Measurements from ENCODE around the gene ADGRE2. TPM values are rescaled to one million over a fixed set of nuclear protein-coding genes. Genes with fewer than 3 reads are reported as not detected.
"Not testable (repeated sequence)": the region's sequence is repeated elsewhere in the genome, so short reads cannot be mapped to it uniquely, and the experiment has no call there.

ADGRE2 gene
- 0.38 TPM for polyA plus RNA-seq (2013, experiment 1 of 2)
- polyA plus RNA-seq (2013, experiment 2 of 2) = 0.26 TPM

GRCh38 chr19:14778110-14778845, at the start of gene ADGRE2:
Gene ADGRE2 (minus strand): TSS chr19:14778560. CDS start chr19:14776756, 1,804 bp downstream.
- not testable (repeated sequence) for H2AK5ac ChIP-seq (ENCODE audit: low read depth, low read length); H4K8ac ChIP-seq (ENCODE audit: low read depth, low read length); H2BK5ac ChIP-seq (ENCODE audit: low read length); H3K4me1 ChIP-seq (ENCODE audit: control insufficient read depth in 2 of 2, insufficient read depth in 1 of 2, low read depth in 1 of 2, low read length in 2 of 2); H4K91ac ChIP-seq (ENCODE audit: low read depth, low read length, poor library complexity); H2BK120ac ChIP-seq (ENCODE audit: low read depth, low read length); H3K4ac ChIP-seq (ENCODE audit: low read length); H3K36me3 ChIP-seq (replicated peaks in 1 of 2; ENCODE audit: control insufficient read depth in 2 of 2, insufficient read depth in 2 of 2, low read length in 2 of 2); H3K27me3 ChIP-seq (ENCODE audit: control insufficient read depth in 3 of 3, insufficient read depth in 3 of 3, low read depth in 1 of 3, low read length in 3 of 3); H2BK15ac ChIP-seq (ENCODE audit: low read length); H3K4me3 ChIP-seq (ENCODE audit: low read length in 2 of 2); H3K14ac ChIP-seq (ENCODE audit: low read length); H3K23ac ChIP-seq (ENCODE audit: low read depth, low read length, poor library complexity); DNase-seq (ENCODE audit: low spot score); H3K9me3 ChIP-seq (replicated peaks in 1 of 2; ENCODE audit: control insufficient read depth in 2 of 2, insufficient read depth in 1 of 2, low read depth in 1 of 2, low read length in 2 of 2); H3K4me2 ChIP-seq (ENCODE audit: insufficient read depth, low read length, poor library complexity, severe bottlenecking); H3K18ac ChIP-seq (ENCODE audit: low read length); H3K79me1 ChIP-seq (ENCODE audit: low read depth, low read length); H3K9ac ChIP-seq (ENCODE audit: low read depth, low read length, poor library complexity); H2BK12ac ChIP-seq (ENCODE audit: low read length); H3K27ac ChIP-seq (replicated peaks; ENCODE audit: low read length); H2AFZ ChIP-seq (ENCODE audit: low read length)
- WGBS, 2 donors (ENCODE audit: extremely low coverage in 2 of 2, insufficient read length in 2 of 2, insufficient replicate concordance in 1 of 2) = no CpG with 5 or more reads among the region's 12 CpGs

DNA sequence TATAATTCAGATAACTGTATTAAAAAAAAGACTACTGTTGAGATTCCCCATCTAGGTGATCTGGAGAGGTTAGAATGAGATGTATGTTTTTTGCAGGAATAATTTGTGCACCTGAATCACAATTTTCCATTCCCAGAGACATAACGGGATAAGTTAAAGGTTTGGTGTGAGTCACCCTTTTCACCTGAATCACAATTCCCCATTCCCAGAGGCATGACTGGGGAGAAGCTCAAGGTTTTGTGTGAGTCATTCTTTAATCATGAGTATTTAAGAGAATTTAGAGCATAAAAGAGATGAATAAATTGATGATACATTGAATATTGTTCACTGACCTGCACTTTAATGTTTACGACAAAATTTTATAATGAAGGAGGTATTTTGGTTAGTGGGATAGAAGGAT, 47.6 kb upstream of the ADGRE2 start:
- Histone ChIP-seq H3K79me1 (ENCODE audit: low read depth, low read length) (no peaks in the 10 kb centered on the region), H3K9me3 (replicated peaks in 1 of 2; ENCODE audit: control insufficient read depth in 2 of 2, insufficient read depth in 1 of 2, low read depth in 1 of 2, low read length in 2 of 2) (peaks cover 0 to 5% of the 10 kb centered on the region in 2 donors), H4K91ac (ENCODE audit: low read depth, low read length, poor library complexity) (no peak overlapping the region), H3K4me3 (ENCODE audit: low read length in 2 of 2) (no peak overlapping the region), H3K4me2 (ENCODE audit: insufficient read depth, low read length, poor library complexity, severe bottlenecking) (no peak overlapping the region), H3K27me3 (ENCODE audit: control insufficient read depth in 3 of 3, insufficient read depth in 3 of 3, low read depth in 1 of 3, low read length in 3 of 3) (peaks cover 0 to 12% (median 0%) of the 10 kb centered on the region in 3 experiments), H3K9ac (ENCODE audit: low read depth, low read length, poor library complexity) (no peak overlapping the region), H2BK12ac (ENCODE audit: low read length) (no peak overlapping the region), H2BK5ac (ENCODE audit: low read length) (no peak overlapping the region), H3K18ac (ENCODE audit: low read length) (no peak overlapping the region), H2AFZ (ENCODE audit: low read length) (no peak overlapping the region), H3K14ac (ENCODE audit: low read length) (no peak overlapping the region), H3K4me1 (ENCODE audit: control insufficient read depth in 2 of 2, insufficient read depth in 1 of 2, low read depth in 1 of 2, low read length in 2 of 2) (no peaks in the 10 kb centered on the region), H3K23ac (ENCODE audit: low read depth, low read length, poor library complexity) (no peak overlapping the region), H2BK15ac (ENCODE audit: low read length) (no peak overlapping the region), H4K8ac (ENCODE audit: low read depth, low read length) (no peak overlapping the region), H2BK120ac (ENCODE audit: low read depth, low read length) (no peak overlapping the region), H3K27ac (replicated peaks; ENCODE audit: low read length) (no peak overlapping the region), H2AK5ac (ENCODE audit: low read depth, low read length) (no peak overlapping the region), H3K36me3 (replicated peaks in 1 of 2; ENCODE audit: control insufficient read depth in 2 of 2, insufficient read depth in 2 of 2, low read length in 2 of 2) (no peaks in the 10 kb centered on the region), H3K4ac (ENCODE audit: low read length) (no peak overlapping the region)
- DNase-seq (ENCODE audit: low spot score) = no peak
- WGBS, 2 donors (ENCODE audit: extremely low coverage in 2 of 2, insufficient read length in 2 of 2, insufficient replicate concordance in 1 of 2) = 100% methylated on average over 1 of the region's 2 CpGs; no CpG with 5 or more reads in 1 of the 2 donors

- H2BK12ac ChIP-seq (ENCODE audit: low read length) = no peak overlapping the region
- H2AK5ac ChIP-seq (ENCODE audit: low read depth, low read length) = no peak overlapping the region
- H2BK15ac ChIP-seq (ENCODE audit: low read length) = no peak overlapping the region
- no peak overlapping the region for H3K23ac ChIP-seq (ENCODE audit: low read depth, low read length, poor library complexity)
- peaks cover 0 to 4% (median 0%) of the 10 kb centered on the region in 3 experiments for H3K27me3 ChIP-seq (ENCODE audit: control insufficient read depth in 3 of 3, insufficient read depth in 3 of 3, low read depth in 1 of 3, low read length in 3 of 3)
- H3K27ac ChIP-seq (replicated peaks; ENCODE audit: low read length) = no peak overlapping the region
- H4K91ac ChIP-seq (ENCODE audit: low read depth, low read length, poor library complexity) = no peak overlapping the region
- no peak overlapping the region for H3K18ac ChIP-seq (ENCODE audit: low read length)
- no peak overlapping the region for H3K4ac ChIP-seq (ENCODE audit: low read length)
- WGBS, 2 donors (ENCODE audit: extremely low coverage in 2 of 2, insufficient read length in 2 of 2, insufficient replicate concordance in 1 of 2) = no CpG with 5 or more reads among the region's 6 CpGs
- H2BK5ac ChIP-seq (ENCODE audit: low read length) = no peak overlapping the region
- DNase-seq (ENCODE audit: low spot score) = no peak
- H3K4me3 ChIP-seq (ENCODE audit: low read length in 2 of 2) = no peak overlapping the region
- no peak overlapping the region for H2BK120ac ChIP-seq (ENCODE audit: low read depth, low read length)
- no peaks in the 10 kb centered on the region for H3K36me3 ChIP-seq (replicated peaks in 1 of 2; ENCODE audit: control insufficient read depth in 2 of 2, insufficient read depth in 2 of 2, low read length in 2 of 2)
- no peaks in the 10 kb centered on the region for H3K4me1 ChIP-seq (ENCODE audit: control insufficient read depth in 2 of 2, insufficient read depth in 1 of 2, low read depth in 1 of 2, low read length in 2 of 2)
- H3K79me1 ChIP-seq (ENCODE audit: low read depth, low read length) = no peaks in the 10 kb centered on the region
- no peak overlapping the region for H3K9ac ChIP-seq (ENCODE audit: low read depth, low read length, poor library complexity)
- H2AFZ ChIP-seq (ENCODE audit: low read length) = no peak overlapping the region
- no peak overlapping the region for H3K14ac ChIP-seq (ENCODE audit: low read length)
- H3K4me2 ChIP-seq (ENCODE audit: insufficient read depth, low read length, poor library complexity, severe bottlenecking) = no peak overlapping the region
- no peak overlapping the region for H4K8ac ChIP-seq (ENCODE audit: low read depth, low read length)
- H3K9me3 ChIP-seq (replicated peaks in 1 of 2; ENCODE audit: control insufficient read depth in 2 of 2, insufficient read depth in 1 of 2, low read depth in 1 of 2, low read length in 2 of 2) = peaks cover 0 to 3% of the 10 kb centered on the region in 2 donors
Measured at GRCh38 chr19:14821937-14822336, 43.6 kb upstream of the ADGRE2 start.

GRCh38 chr19:14818588-14818987, 40.2 kb upstream of the ADGRE2 start:
- no peaks in the 10 kb centered on the region for H3K4me1 ChIP-seq (ENCODE audit: control insufficient read depth in 2 of 2, insufficient read depth in 1 of 2, low read depth in 1 of 2, low read length in 2 of 2)
- H3K4me3 ChIP-seq (ENCODE audit: low read length in 2 of 2) = no peak overlapping the region
- no peak overlapping the region for H4K8ac ChIP-seq (ENCODE audit: low read depth, low read length)
- H3K9me3 ChIP-seq (replicated peaks in 1 of 2; ENCODE audit: control insufficient read depth in 2 of 2, insufficient read depth in 1 of 2, low read depth in 1 of 2, low read length in 2 of 2) = no peaks in the 10 kb centered on the region
- H3K79me1 ChIP-seq (ENCODE audit: low read depth, low read length) = no peaks in the 10 kb centered on the region
- peaks cover 0 to 4% (median 0%) of the 10 kb centered on the region in 3 experiments for H3K27me3 ChIP-seq (ENCODE audit: control insufficient read depth in 3 of 3, insufficient read depth in 3 of 3, low read depth in 1 of 3, low read length in 3 of 3)
- H3K23ac ChIP-seq (ENCODE audit: low read depth, low read length, poor library complexity) = no peak overlapping the region
- H2BK5ac ChIP-seq (ENCODE audit: low read length) = no peak overlapping the region
- DNase-seq (ENCODE audit: low spot score) = no peak
- WGBS, 2 donors (ENCODE audit: extremely low coverage in 2 of 2, insufficient read length in 2 of 2, insufficient replicate concordance in 1 of 2) = 100% methylated on average over 1 of the region's 8 CpGs; no CpG with 5 or more reads in 1 of the 2 donors
- no peak overlapping the region for H3K4me2 ChIP-seq (ENCODE audit: insufficient read depth, low read length, poor library complexity, severe bottlenecking)
- no peak overlapping the region for H2BK120ac ChIP-seq (ENCODE audit: low read depth, low read length)
- H3K9ac ChIP-seq (ENCODE audit: low read depth, low read length, poor library complexity) = no peak overlapping the region
- no peak overlapping the region for H2AK5ac ChIP-seq (ENCODE audit: low read depth, low read length)
- H4K91ac ChIP-seq (ENCODE audit: low read depth, low read length, poor library complexity) = no peak overlapping the region
- H3K36me3 ChIP-seq (replicated peaks in 1 of 2; ENCODE audit: control insufficient read depth in 2 of 2, insufficient read depth in 2 of 2, low read length in 2 of 2) = no peaks in the 10 kb centered on the region
- no peak overlapping the region for H2AFZ ChIP-seq (ENCODE audit: low read length)
- H3K4ac ChIP-seq (ENCODE audit: low read length) = no peak overlapping the region
- no peak overlapping the region for H3K27ac ChIP-seq (replicated peaks; ENCODE audit: low read length)
- no peak overlapping the region for H3K18ac ChIP-seq (ENCODE audit: low read length)
- H3K14ac ChIP-seq (ENCODE audit: low read length) = no peak overlapping the region
- no peak overlapping the region for H2BK15ac ChIP-seq (ENCODE audit: low read length)
- no peak overlapping the region for H2BK12ac ChIP-seq (ENCODE audit: low read length)
